ENCODE results near the gene SHROOM1.

GRCh38 chr5:132840896-132841295, 10.4 kb upstream of the SHROOM1 start:
- no peak for TF ChIP-seq CTCF (conservative IDR thresholded peaks at IDR 0.05 in 1 of 2, IDR thresholded peaks at IDR 0.05 in 1 of 2; ENCODE audit: low read depth in 1 of 2, low read length in 2 of 2)
- no peak for TF ChIP-seq EZH2 (IDR thresholded peaks at IDR 0.05; ENCODE audit: low read length, missing control alignments)
